H9 (cell line): Measurements from ENCODE around the gene RAB31. TPM values are rescaled to one million over a fixed set of nuclear protein-coding genes. Genes with fewer than 3 reads are reported as not detected.

Source experiments
- DNase-seq: peaks from one replicate; pipeline ENCODE4 v3.0.0-alpha.2; 2017
- H2AFZ ChIP-seq: one replicate; pipeline ENCODE4 v1.6.1; 2013; ENCODE audit warnings: mild to moderate bottlenecking, low read length, control low read depth, moderate library complexity
- H2AK5ac ChIP-seq: 2 replicates; pipeline ENCODE4 v1.6.1; 2013; ENCODE audit warnings: low read length, control low read depth, mixed read lengths; ENCODE audit not compliant: insufficient read length
- H2BK120ac ChIP-seq: one replicate; pipeline ENCODE4 v1.6.1; 2013; ENCODE audit warnings: low read depth, mild to moderate bottlenecking, low read length, control low read depth, inconsistent platforms; ENCODE audit not compliant: poor library complexity, severe bottlenecking
- H2BK12ac ChIP-seq: 2 replicates; pipeline ENCODE4 v1.6.1; 2013; ENCODE audit warnings: low read length, control low read depth, mixed read lengths, low read depth; ENCODE audit not compliant: insufficient read length
- H2BK15ac ChIP-seq: 2 replicates; pipeline ENCODE4 v1.6.1; 2013; ENCODE audit warnings: low read depth, low read length, control low read depth
- H2BK20ac ChIP-seq: one replicate; pipeline ENCODE4 v1.6.1; 2013; ENCODE audit warnings: low read depth, mild to moderate bottlenecking, low read length, control low read depth, inconsistent platforms; ENCODE audit not compliant: poor library complexity, severe bottlenecking
- H2BK5ac ChIP-seq: 2 replicates; pipeline ENCODE4 v1.6.1; 2013; ENCODE audit warnings: low read length, control low read depth, mixed read lengths; ENCODE audit not compliant: insufficient read length
- H3K14ac ChIP-seq: 2 replicates; pipeline ENCODE4 v1.6.1; 2013; ENCODE audit warnings: low read length, control low read depth; ENCODE audit not compliant: insufficient read depth
- H3K18ac ChIP-seq: 2 replicates; pipeline ENCODE4 v1.6.1; 2013; ENCODE audit warnings: low read depth, mild to moderate bottlenecking, mixed read lengths, low read length, control low read depth; ENCODE audit not compliant: insufficient read length
- H3K23ac ChIP-seq: 2 replicates; pipeline ENCODE4 v1.6.1; 2013; ENCODE audit warnings: low read length, control low read depth, mixed read lengths, low read depth; ENCODE audit not compliant: insufficient read length
- H3K23me2 ChIP-seq: 2 replicates; pipeline ENCODE4 v1.6.1; 2013; ENCODE audit warnings: low read depth, mild to moderate bottlenecking, mixed read lengths, low read length, control low read depth; ENCODE audit not compliant: insufficient read length, poor library complexity, severe bottlenecking
- H3K27ac ChIP-seq: 2 replicates; pipeline ENCODE4 v1.5.1; 2013; ENCODE audit warnings: low read length, control low read depth, mixed read lengths, low read depth; ENCODE audit not compliant: insufficient read length
- H3K27me3 ChIP-seq: 2 replicates; pipeline ENCODE4 v1.6.1; 2013; ENCODE audit warnings: low read length, control low read depth, inconsistent platforms; ENCODE audit not compliant: insufficient read depth
- H3K4ac ChIP-seq: 2 replicates; pipeline ENCODE4 v1.6.1; 2013; ENCODE audit warnings: low read depth, mild to moderate bottlenecking, control low read depth, inconsistent platforms, low read length, moderate library complexity
- H3K4me1 ChIP-seq: 2 replicates; pipeline ENCODE4 v1.6.1; 2013; ENCODE audit warnings: low read length, control low read depth, inconsistent platforms; ENCODE audit not compliant: insufficient read depth
- H3K4me2 ChIP-seq: 2 replicates; pipeline ENCODE4 v1.6.1; 2013; ENCODE audit warnings: low read length, control low read depth, mixed read lengths; ENCODE audit not compliant: insufficient read length, insufficient read depth
- H3K56ac ChIP-seq: 2 replicates; pipeline ENCODE4 v1.6.1; 2013; ENCODE audit warnings: low read depth, mild to moderate bottlenecking, mixed read lengths, low read length, control low read depth; ENCODE audit not compliant: insufficient read length
- H3K79me1 ChIP-seq: 2 replicates; pipeline ENCODE4 v1.6.1; 2013; ENCODE audit warnings: low read depth, mild to moderate bottlenecking, moderate library complexity, low read length, control low read depth, inconsistent platforms; ENCODE audit not compliant: insufficient read depth, poor library complexity, severe bottlenecking
- H3K79me2 ChIP-seq: 2 replicates; pipeline ENCODE4 v1.6.1; 2013; ENCODE audit warnings: low read length, control low read depth, inconsistent platforms; ENCODE audit not compliant: insufficient read depth
- H3K9ac ChIP-seq: 2 replicates; pipeline ENCODE4 v1.6.1; 2013; ENCODE audit warnings: low read length, control low read depth, mixed read lengths; ENCODE audit not compliant: insufficient read length; ENCODE audit errors: extremely low read depth
- H3K9me3 ChIP-seq: one replicate; pipeline ENCODE4 v1.6.1; 2013; ENCODE audit warnings: low read depth, low read length, inconsistent platforms; ENCODE audit not compliant: control insufficient read depth
- H3T11ph ChIP-seq: one replicate; pipeline ENCODE4 v1.6.1; 2013; ENCODE audit warnings: mild to moderate bottlenecking, low read length, control low read depth, inconsistent platforms
- H4K20me1 ChIP-seq: one replicate; pipeline ENCODE4 v1.6.1; 2013; ENCODE audit not compliant: control insufficient read depth, insufficient read length, insufficient read depth
- H4K5ac ChIP-seq: 2 replicates; pipeline ENCODE4 v1.6.1; 2013; ENCODE audit warnings: low read depth, mild to moderate bottlenecking, mixed read lengths, low read length, control low read depth; ENCODE audit not compliant: insufficient read length
- H4K8ac ChIP-seq: replicated peaks from 2 replicates; pipeline ENCODE4 v1.6.1; 2013; ENCODE audit warnings: low read length, control low read depth, mixed read lengths, low read depth; ENCODE audit not compliant: insufficient read length
- H4K91ac ChIP-seq: 2 replicates; pipeline ENCODE4 v1.6.1; 2013; ENCODE audit warnings: low read depth, mild to moderate bottlenecking, moderate library complexity, mixed read lengths, low read length, control low read depth; ENCODE audit not compliant: insufficient read length
- H3K27ac Mint-ChIP-seq, 3 experiments: 2 replicates in 2 of 3; 3 replicates in 1 of 3; pipeline ENCODE4 v1.8.0; 2020 to 2021; ENCODE audit warnings: mixed read lengths in 3 of 3, mild to moderate bottlenecking in 1 of 3, moderate library complexity in 1 of 3
- H3K27me3 Mint-ChIP-seq: 2 replicates; pipeline ENCODE4 v1.8.0; 2021; ENCODE audit warnings: low read depth, mild to moderate bottlenecking, moderate library complexity, mixed read lengths
- H3K36me3 Mint-ChIP-seq, 3 experiments: 2 replicates in 2 of 3; 3 replicates in 1 of 3; pipeline ENCODE4 v1.8.0; 2020 to 2021; ENCODE audit warnings: low read depth in 3 of 3, mixed read lengths in 3 of 3; ENCODE audit not compliant: insufficient read depth in 1 of 3
- H3K4me1 Mint-ChIP-seq, 2 experiments: 2 replicates each; pipeline ENCODE4 v1.8.0; 2020; ENCODE audit warnings: mixed read lengths in 2 of 2
- H3K4me3 Mint-ChIP-seq, 2 experiments: 2 replicates in 1 of 2; 3 replicates in 1 of 2; pipeline ENCODE4 v1.8.0; 2020 to 2021; ENCODE audit warnings: mild to moderate bottlenecking in 2 of 2, mixed read lengths in 2 of 2, moderate library complexity in 1 of 2
- H3K9me3 Mint-ChIP-seq, 2 experiments: 2 replicates in 1 of 2; 3 replicates in 1 of 2; pipeline ENCODE4 v1.8.0; 2020; ENCODE audit warnings: mild to moderate bottlenecking in 2 of 2, mixed read lengths in 2 of 2, moderate library complexity in 1 of 2
- WGBS: extraction: QIAGEN DNeasy Blood & Tissue Kit; methylation state at CpG from one replicate; pipeline ENCODE4 v1.1.7; 2013; ENCODE audit warnings: missing lambda C conversion rate, low lambda C conversion rate, mixed read lengths; ENCODE audit not compliant: insufficient read length; ENCODE audit errors: extremely low coverage; 5-methylcytosine and 5-hydroxymethylcytosine counted together
- total RNA-seq: library from RNA; stranded (reverse); gene quantifications from 2 replicates; pipeline ENCODE4 v1.2.1, GENCODE V29; 2021
- TF ChIP-seq, protein P1 (sequence below): fragments of 200-600 bp; sonication (generic); conservative IDR thresholded peaks from 3 replicates; pipeline ENCODE4 v1.8.0; 2021; ENCODE audit warnings: antibody characterized with exemption, mild to moderate bottlenecking

The RAB31 gene
- total RNA-seq, 1 experiment from 2014 or later: 22.4 TPM

DNA sequence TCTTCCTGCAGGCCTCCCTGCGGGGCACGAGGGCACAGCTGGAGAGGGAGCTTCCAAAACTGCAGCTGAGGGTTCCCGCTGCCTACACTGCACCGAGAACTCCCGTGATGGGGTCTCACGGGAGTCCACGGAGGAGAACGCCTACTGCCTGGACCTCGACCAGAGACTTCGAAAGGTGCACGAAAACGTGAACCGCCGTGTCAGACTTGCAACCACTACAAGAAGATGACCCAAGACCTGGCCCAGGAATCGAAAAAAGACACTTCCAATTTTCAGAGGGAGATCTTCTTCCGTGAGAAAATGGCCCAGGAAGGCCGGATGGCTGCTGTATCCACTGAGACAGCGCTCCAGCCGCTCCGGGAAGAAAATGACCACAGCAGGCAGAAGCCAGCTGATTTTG lies 124.8 kb downstream of the RAB31 start:
- H3K4me2 ChIP-seq: no peak overlapping the region
- no peak overlapping the region for H3K23ac ChIP-seq
- H3K9me3 Mint-ChIP-seq: no peaks in the 10 kb centered on the region
- TF ChIP-seq, protein P1, sequence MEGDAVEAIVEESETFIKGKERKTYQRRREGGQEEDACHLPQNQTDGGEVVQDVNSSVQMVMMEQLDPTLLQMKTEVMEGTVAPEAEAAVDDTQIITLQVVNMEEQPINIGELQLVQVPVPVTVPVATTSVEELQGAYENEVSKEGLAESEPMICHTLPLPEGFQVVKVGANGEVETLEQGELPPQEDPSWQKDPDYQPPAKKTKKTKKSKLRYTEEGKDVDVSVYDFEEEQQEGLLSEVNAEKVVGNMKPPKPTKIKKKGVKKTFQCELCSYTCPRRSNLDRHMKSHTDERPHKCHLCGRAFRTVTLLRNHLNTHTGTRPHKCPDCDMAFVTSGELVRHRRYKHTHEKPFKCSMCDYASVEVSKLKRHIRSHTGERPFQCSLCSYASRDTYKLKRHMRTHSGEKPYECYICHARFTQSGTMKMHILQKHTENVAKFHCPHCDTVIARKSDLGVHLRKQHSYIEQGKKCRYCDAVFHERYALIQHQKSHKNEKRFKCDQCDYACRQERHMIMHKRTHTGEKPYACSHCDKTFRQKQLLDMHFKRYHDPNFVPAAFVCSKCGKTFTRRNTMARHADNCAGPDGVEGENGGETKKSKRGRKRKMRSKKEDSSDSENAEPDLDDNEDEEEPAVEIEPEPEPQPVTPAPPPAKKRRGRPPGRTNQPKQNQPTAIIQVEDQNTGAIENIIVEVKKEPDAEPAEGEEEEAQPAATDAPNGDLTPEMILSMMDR: no peak
- H3K79me1 ChIP-seq: no peaks in the 10 kb centered on the region
- no peak overlapping the region for H4K91ac ChIP-seq
- DNase-seq: no peak
- H4K5ac ChIP-seq: no peak overlapping the region
- no peak overlapping the region for H2BK120ac ChIP-seq
- H2AFZ ChIP-seq: no peak overlapping the region
- H3K27ac ChIP-seq: no peak overlapping the region
- no peak overlapping the region for H3K18ac ChIP-seq
- H4K20me1 ChIP-seq: no peaks in the 10 kb centered on the region
- no peak overlapping the region for H3T11ph ChIP-seq
- no peak overlapping the region for H2AK5ac ChIP-seq
- peak overlapping the region in 1 of 3 experiments; percentile 54; a peak in 1 of 7 replicates for H3K27ac Mint-ChIP-seq
- no peaks in the 10 kb centered on the region for H3K27me3 Mint-ChIP-seq
- H3K4me1 Mint-ChIP-seq: peaks cover 26 to 29% of the 10 kb centered on the region in 2 experiments
- H3K4me3 Mint-ChIP-seq: no peak overlapping the region
- no peak overlapping the region for H2BK12ac ChIP-seq
- H2BK20ac ChIP-seq: no peak overlapping the region
- WGBS: no CpG with 5 or more reads among the region's 20 CpGs
- no peak overlapping the region for H3K4ac ChIP-seq
- H3K56ac ChIP-seq: no peak overlapping the region
- H2BK5ac ChIP-seq: no peak overlapping the region
- peaks cover 6% of the 10 kb centered on the region; the same call in 1 of the 2 replicates for H3K4me1 ChIP-seq
- H3K36me3 Mint-ChIP-seq: peaks cover 0 to 5% (median 2%) of the 10 kb centered on the region in 3 experiments; a peak in 4 of 7 replicates
- H3K9me3 ChIP-seq: no peaks in the 10 kb centered on the region
- H4K8ac ChIP-seq: no peak overlapping the region
- no peak overlapping the region for H2BK15ac ChIP-seq
- no peak overlapping the region; the same call in 1 of the 2 replicates for H3K14ac ChIP-seq
- no peak overlapping the region for H3K9ac ChIP-seq
- H3K27me3 ChIP-seq: no peaks in the 10 kb centered on the region
- no peaks in the 10 kb centered on the region for H3K79me2 ChIP-seq
- H3K23me2 ChIP-seq: no peaks in the 10 kb centered on the region
